Lung (tissue), 12 donors: ENCODE results near the gene ZFR2. TPM values are rescaled to one million over a fixed set of nuclear protein-coding genes. Genes with fewer than 3 reads are reported as not detected.

Experiments used
- ATAC-seq: fragments of 200-7000 bp; cut with Tn5 transposase; one replicate; pipeline ENCODE4 v1.9.1; 2020; ENCODE audit warnings: moderate number of reproducible peaks; ENCODE audit not compliant: insufficient read depth, low FRiP score
- DNase-seq, 3 donors: peaks; one replicate each; pipeline ENCODE4 v3.0.0-alpha.2; 2013 to 2017
- H3K27ac ChIP-seq, 2 donors: one replicate each; pipeline ENCODE4 v1.5.1; 2013; ENCODE audit warnings: mild to moderate bottlenecking in 2 of 2, moderate library complexity in 2 of 2, control low read depth in 1 of 2, inconsistent platforms in 1 of 2, low read depth in 1 of 2, low read length in 1 of 2
- H3K27me3 ChIP-seq, 3 donors: one replicate each; pipeline ENCODE4 v1.5.1; 2013; ENCODE audit warnings: low read length in 2 of 3; ENCODE audit not compliant: control insufficient read depth in 3 of 3, insufficient read depth in 3 of 3
- H3K36me3 ChIP-seq, 4 donors: one replicate each; pipeline ENCODE4 v1.5.1; 2013; ENCODE audit warnings: low read length in 4 of 4, mild to moderate bottlenecking in 1 of 4, moderate library complexity in 1 of 4; ENCODE audit not compliant: control insufficient read depth in 4 of 4, insufficient read depth in 4 of 4
- H3K4me1 ChIP-seq, 5 donors: one replicate each; pipeline ENCODE4 v1.5.1; 2013; ENCODE audit warnings: low read length in 5 of 5, mild to moderate bottlenecking in 2 of 5, moderate library complexity in 1 of 5; ENCODE audit not compliant: control insufficient read depth in 5 of 5, insufficient read depth in 5 of 5
- H3K4me3 ChIP-seq: one replicate; pipeline ENCODE4 v1.5.1; 2013; ENCODE audit warnings: mild to moderate bottlenecking, control low read depth, moderate library complexity
- H3K9ac ChIP-seq, 2 donors: one replicate each; pipeline ENCODE4 v1.5.1; 2013; ENCODE audit warnings: low read length in 2 of 2, control low read depth in 1 of 2; ENCODE audit not compliant: insufficient read depth in 1 of 2
- H3K9me3 ChIP-seq, 4 donors: one replicate each; pipeline ENCODE4 v1.5.1; 2013; ENCODE audit warnings: low read length in 3 of 4, mild to moderate bottlenecking in 1 of 4, moderate library complexity in 1 of 4; ENCODE audit not compliant: control insufficient read depth in 4 of 4, insufficient read depth in 3 of 4
- WGBS, 2 donors: extraction: QIAGEN DNeasy Blood & Tissue Kit; methylation state at CpG; one replicate each; pipeline ENCODE4 v1.1.7; 2013; 5-methylcytosine and 5-hydroxymethylcytosine counted together
- polyA plus RNA-seq, 2 donors: library from polyadenylated mRNA; stranded (reverse); fragments of 200-250 nt; gene quantifications; one replicate each; pipeline ENCODE4 v1.2.1, GENCODE V29; 2013
- total RNA-seq, 2 donors: library from RNA; depleted of rRNA in 1 of 2; stranded (reverse); fragments of >200 nt in 1 of 2; gene quantifications; one replicate each; pipeline ENCODE4 v1.2.1, GENCODE V29; 2014 to 2021
- TF ChIP-seq, protein P1 (sequence below): IDR thresholded peaks from 2 replicates; pipeline ENCODE4 v1.5.1; 2012; ENCODE audit warnings: mild to moderate bottlenecking; ENCODE audit errors: control extremely low read depth, extremely low read depth
- donor health status: control.
- donor health status: control.
- donor health status: Bipolar disorder and iron deficiency.
- donor health status: healthy.
- donor health status: DM: yes; HTN: yes; CAD: no.

ZFR2 gene
- total and polyA plus RNA-seq, 4 donors: 0.05 to 0.34 (median 0.19) TPM

DNA sequence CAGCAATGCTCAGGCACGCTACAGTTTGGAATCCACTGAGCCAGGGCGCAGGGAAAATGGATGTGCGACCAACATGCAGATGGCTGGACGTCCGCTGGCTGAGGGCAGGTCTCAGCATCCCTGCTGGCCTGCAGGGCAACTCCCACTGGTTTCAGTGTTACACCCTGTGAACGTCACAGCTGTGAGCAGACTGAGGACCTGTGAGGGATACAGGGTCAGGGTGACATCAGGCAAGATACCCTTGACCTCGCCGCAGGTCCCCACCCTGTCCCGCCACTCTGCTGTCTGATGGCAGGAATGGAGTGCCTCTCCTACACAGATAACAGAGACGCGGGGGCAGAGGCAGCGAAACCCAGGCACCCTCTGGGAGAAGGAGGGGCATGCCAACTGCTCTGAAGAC is 19.1 kb downstream of the ZFR2 start:
- no peaks in the 10 kb centered on the region for H3K4me1 ChIP-seq
- DNase-seq: no peak
- no peaks in the 10 kb centered on the region for H3K36me3 ChIP-seq
- 76 to 87% methylated on average over 12 of the region's 12 CpGs for WGBS, 2 donors
- H3K27ac ChIP-seq: no peak overlapping the region
- no peak for ATAC-seq
- H3K4me3 ChIP-seq: no peak overlapping the region
- no peak overlapping the region for H3K9ac ChIP-seq
- H3K27me3 ChIP-seq: no peaks in the 10 kb centered on the region
- peaks cover 0 to 32% (median 3%) of the 10 kb centered on the region in 4 donors for H3K9me3 ChIP-seq
- TF ChIP-seq, protein P1, sequence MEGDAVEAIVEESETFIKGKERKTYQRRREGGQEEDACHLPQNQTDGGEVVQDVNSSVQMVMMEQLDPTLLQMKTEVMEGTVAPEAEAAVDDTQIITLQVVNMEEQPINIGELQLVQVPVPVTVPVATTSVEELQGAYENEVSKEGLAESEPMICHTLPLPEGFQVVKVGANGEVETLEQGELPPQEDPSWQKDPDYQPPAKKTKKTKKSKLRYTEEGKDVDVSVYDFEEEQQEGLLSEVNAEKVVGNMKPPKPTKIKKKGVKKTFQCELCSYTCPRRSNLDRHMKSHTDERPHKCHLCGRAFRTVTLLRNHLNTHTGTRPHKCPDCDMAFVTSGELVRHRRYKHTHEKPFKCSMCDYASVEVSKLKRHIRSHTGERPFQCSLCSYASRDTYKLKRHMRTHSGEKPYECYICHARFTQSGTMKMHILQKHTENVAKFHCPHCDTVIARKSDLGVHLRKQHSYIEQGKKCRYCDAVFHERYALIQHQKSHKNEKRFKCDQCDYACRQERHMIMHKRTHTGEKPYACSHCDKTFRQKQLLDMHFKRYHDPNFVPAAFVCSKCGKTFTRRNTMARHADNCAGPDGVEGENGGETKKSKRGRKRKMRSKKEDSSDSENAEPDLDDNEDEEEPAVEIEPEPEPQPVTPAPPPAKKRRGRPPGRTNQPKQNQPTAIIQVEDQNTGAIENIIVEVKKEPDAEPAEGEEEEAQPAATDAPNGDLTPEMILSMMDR: no peak

DNA sequence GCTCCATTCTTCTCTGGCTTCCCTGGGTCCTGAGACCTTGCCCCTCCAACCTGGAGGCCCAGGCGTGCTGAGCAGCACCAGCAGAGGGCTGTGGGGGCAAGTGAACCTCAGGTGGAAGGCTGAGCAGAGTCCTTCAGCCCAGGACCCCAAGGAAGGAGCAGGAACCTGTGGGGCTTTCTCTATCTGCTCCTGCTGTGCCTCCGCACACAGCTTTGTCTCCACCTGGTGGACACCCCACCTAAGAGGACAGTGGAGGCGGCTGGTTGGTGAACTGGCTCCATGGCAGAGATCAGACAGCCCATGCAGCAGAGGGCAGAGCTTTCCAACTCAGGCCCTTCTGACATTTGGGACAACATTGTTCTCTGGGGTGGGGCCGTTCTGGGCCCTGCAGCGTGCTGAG is 19.7 kb downstream of the ZFR2 start:
- ATAC-seq (no peak), DNase-seq (no peak)
- TF ChIP-seq, protein P1: no peak
- H3K4me1 ChIP-seq: no peaks in the 10 kb centered on the region
- no peak overlapping the region for H3K27ac ChIP-seq
- H3K9me3 ChIP-seq: peaks cover 0 to 32% (median 3%) of the 10 kb centered on the region in 4 donors
- no peak overlapping the region for H3K9ac ChIP-seq
- 43 to 63% methylated on average over 5 of the region's 5 CpGs for whole genome bisulfite sequencing, 2 donors
- no peaks in the 10 kb centered on the region for H3K36me3 ChIP-seq
- no peaks in the 10 kb centered on the region for H3K27me3 ChIP-seq
- H3K4me3 ChIP-seq: no peak overlapping the region

DNA sequence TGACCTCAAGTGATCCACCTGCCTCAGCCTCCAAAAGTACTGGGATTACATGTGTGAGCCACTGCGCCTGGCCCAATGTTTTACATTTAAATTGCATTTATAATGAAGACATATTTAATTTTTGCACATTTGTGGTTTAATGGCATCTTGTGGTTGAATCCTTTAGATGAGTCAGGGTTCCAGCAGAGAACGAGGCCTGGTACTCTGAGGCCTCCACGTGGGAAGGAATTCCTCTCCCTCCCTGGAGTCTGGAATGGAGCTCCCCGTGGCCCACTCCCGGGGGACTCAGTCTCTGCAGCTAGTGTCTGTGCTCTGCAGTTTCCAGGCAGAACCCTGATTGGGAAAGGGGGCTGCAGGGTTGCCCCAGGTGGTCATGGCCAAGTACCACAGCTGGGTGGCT is 24.2 kb downstream of the ZFR2 start:
- H3K4me3 ChIP-seq: no peak overlapping the region
- no peaks in the 10 kb centered on the region for H3K4me1 ChIP-seq
- no peaks in the 10 kb centered on the region for H3K27me3 ChIP-seq
- no peak overlapping the region for H3K9ac ChIP-seq
- ATAC-seq (no peak), DNase-seq (no peak)
- H3K27ac ChIP-seq: no peak overlapping the region
- whole genome bisulfite sequencing, 2 donors: 68 to 73% methylated on average over 5 of the region's 5 CpGs
- TF ChIP-seq, protein P1: no peak
- peaks cover 0 to 7% (median 0%) of the 10 kb centered on the region in 4 donors for H3K9me3 ChIP-seq
- H3K36me3 ChIP-seq: no peaks in the 10 kb centered on the region

DNA sequence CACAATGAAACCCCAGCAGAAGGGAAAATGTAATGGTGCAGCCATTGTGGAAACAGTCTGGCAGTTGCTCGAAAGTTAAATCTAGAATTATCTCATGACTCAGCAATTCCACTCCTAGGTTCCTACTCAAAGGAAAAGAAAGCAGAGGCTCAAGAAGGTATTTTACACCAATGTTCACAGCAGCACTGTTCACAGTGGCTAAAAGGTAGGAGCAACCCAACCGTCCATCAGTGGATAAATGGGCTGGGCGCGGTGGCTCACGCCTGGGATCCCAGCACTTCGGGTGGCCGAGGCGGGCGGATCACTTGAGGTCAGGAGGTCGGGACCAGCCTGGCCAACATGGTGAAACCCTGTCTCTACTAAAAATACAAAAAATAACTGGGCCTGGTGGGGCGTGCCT is 25.9 kb downstream of the ZFR2 start:
- WGBS, 2 donors: 84 to 88% methylated on average over 11 of the region's 11 CpGs
- ATAC-seq: no peak
- TF ChIP-seq, protein P1: no peak
- no peak overlapping the region for H3K4me3 ChIP-seq
- no peak overlapping the region for H3K27ac ChIP-seq
- H3K9ac ChIP-seq: no peak overlapping the region
- H3K4me1 ChIP-seq: no peaks in the 10 kb centered on the region
- H3K9me3 ChIP-seq: peaks cover 0 to 2% (median 0%) of the 10 kb centered on the region in 4 donors
- DNase-seq: no peak
- H3K36me3 ChIP-seq: no peaks in the 10 kb centered on the region
- no peaks in the 10 kb centered on the region for H3K27me3 ChIP-seq
